DND-41 (cell line): Measurements from ENCODE around the gene USP5.
A peak's percentile ranks its signal among the peaks of the same experiment; 100 is the strongest.

Experiments
- ATAC-seq: fragments of 200-7000 bp; cut with Tn5 transposase; 3 replicates; pipeline ENCODE4 v1.9.1; 2021; ENCODE audit warnings: low read depth; ENCODE audit not compliant: insufficient read depth
- DNase-seq: peaks from one replicate; pipeline ENCODE4 v3.0.0-alpha.2; 2020
- H2AFZ ChIP-seq: 2 replicates; pipeline ENCODE4 v1.6.0; 2012; ENCODE audit warnings: low read depth, low read length
- H3K27ac ChIP-seq: 2 replicates; pipeline ENCODE4 v1.5.1; 2012; ENCODE audit warnings: low read length, inconsistent platforms
- H3K27me3 ChIP-seq: fragments of 200-600 bp; sonication (generic); 2 replicates; pipeline ENCODE4 v1.6.0; 2012; ENCODE audit warnings: low read length, mild to moderate bottlenecking, inconsistent platforms; ENCODE audit not compliant: insufficient read depth, poor library complexity
- H3K36me3 ChIP-seq: 2 replicates; pipeline ENCODE4 v1.5.1; 2012; ENCODE audit warnings: low read length, inconsistent platforms; ENCODE audit not compliant: insufficient read depth
- H3K4me1 ChIP-seq: 2 replicates; pipeline ENCODE4 v1.5.1; 2012; ENCODE audit warnings: mild to moderate bottlenecking, low read length; ENCODE audit not compliant: insufficient read depth
- H3K4me2 ChIP-seq: 2 replicates; pipeline ENCODE4 v1.6.0; 2012; ENCODE audit warnings: mild to moderate bottlenecking, moderate library complexity, low read length, inconsistent platforms; ENCODE audit not compliant: insufficient read depth
- H3K4me3 ChIP-seq, 2 experiments: fragments of 200-600 bp in 1 of 2; shearing (Covaris generic) in 1 of 2; 2 replicates each; pipeline ENCODE4 v1.5.1; 2012 to 2016; ENCODE audit warnings: inconsistent platforms in 2 of 2, low read length in 2 of 2, mild to moderate bottlenecking in 2 of 2, low read depth in 1 of 2, moderate library complexity in 1 of 2
- H3K79me2 ChIP-seq: 2 replicates; pipeline ENCODE4 v1.6.0; 2012; ENCODE audit warnings: low read length, inconsistent platforms; ENCODE audit not compliant: insufficient read depth
- H3K9ac ChIP-seq: 2 replicates; pipeline ENCODE4 v1.6.0; 2012; ENCODE audit warnings: low read depth, mild to moderate bottlenecking, inconsistent platforms, low read length, moderate library complexity
- H3K9me3 ChIP-seq: 2 replicates; pipeline ENCODE4 v1.5.1; 2012; ENCODE audit warnings: low read length, moderate library complexity, mild to moderate bottlenecking, inconsistent platforms; ENCODE audit not compliant: insufficient read depth, severe bottlenecking
- H4K20me1 ChIP-seq: 2 replicates; pipeline ENCODE4 v1.6.0; 2012; ENCODE audit warnings: low read length; ENCODE audit not compliant: insufficient read depth
- CTCF ChIP-seq: IDR thresholded peaks from 2 replicates; pipeline ENCODE4 v1.5.1; 2012; ENCODE audit warnings: borderline replicate concordance, low read length, moderate library complexity, mild to moderate bottlenecking; ENCODE audit not compliant: poor library complexity, severe bottlenecking; ENCODE audit errors: extremely low read depth
- EZH2 ChIP-seq: IDR thresholded peaks from 3 replicates; pipeline ENCODE4 v1.6.1; 2012; ENCODE audit warnings: borderline replicate concordance, low read depth, mild to moderate bottlenecking, moderate library complexity, low read length, inconsistent platforms; ENCODE audit not compliant: severe bottlenecking

Gene USP5

GRCh38 chr12:6851921-6852650 is at the start of gene USP5:
Gene USP5, plus strand, starts transcription at chr12:6852150. Its CDS starts 30 bp downstream, at chr12:6852180.
- peak within 1 kb of the TSS; percentile 92 for H2AFZ ChIP-seq
- peak within 1 kb of the TSS; percentile 81 for H3K9ac ChIP-seq
- ATAC-seq = peak; percentile 80
- H3K9me3 ChIP-seq = no peaks in the 10 kb centered on the region
- TF ChIP-seq EZH2 = no peak
- no peak for TF ChIP-seq CTCF
- H4K20me1 ChIP-seq = peaks cover 32% of the 10 kb centered on the region
- peak; percentile 99 for DNase-seq
- peaks cover 59% of the 10 kb centered on the region for H3K79me2 ChIP-seq
- no peaks in the 10 kb centered on the region for H3K27me3 ChIP-seq
- H3K4me3 ChIP-seq = peak within 1 kb of the TSS; percentile 73 to 87
- peak within 1 kb of the TSS; percentile 95 for H3K4me2 ChIP-seq
- H3K27ac ChIP-seq = peak within 1 kb of the TSS; percentile 99
- peaks cover 37% of the 10 kb centered on the region for H3K4me1 ChIP-seq
- H3K36me3 ChIP-seq = peaks cover 69% of the 10 kb centered on the region

- Histone ChIP-seq H3K4me3 (no peak overlapping the region), H4K20me1 (no peaks in the 10 kb centered on the region), H3K27me3 (no peaks in the 10 kb centered on the region), H3K4me1 (no peaks in the 10 kb centered on the region), H3K79me2 (no peaks in the 10 kb centered on the region), H3K9ac (no peak overlapping the region), H2AFZ (no peak overlapping the region), H3K27ac (no peak overlapping the region), H3K9me3 (no peaks in the 10 kb centered on the region), H3K36me3 (no peaks in the 10 kb centered on the region), H3K4me2 (no peak overlapping the region)
- DNase-seq = no peak
- ATAC-seq = no peak
- TF ChIP-seq EZH2 (no peak), CTCF (no peak)
Observed at GRCh38 chr12:6807170-6807569, 44.8 kb upstream of the USP5 start.

GRCh38 chr12:6809056-6809455 is 42.9 kb upstream of the USP5 start:
- Histone ChIP-seq H2AFZ (no peak overlapping the region), H3K9ac (no peak overlapping the region), H3K4me3 (no peak overlapping the region), H3K27ac (no peak overlapping the region), H3K9me3 (no peaks in the 10 kb centered on the region), H3K4me1 (no peaks in the 10 kb centered on the region), H3K27me3 (peaks cover 2% of the 10 kb centered on the region), H3K4me2 (no peak overlapping the region), H3K79me2 (no peaks in the 10 kb centered on the region), H4K20me1 (no peaks in the 10 kb centered on the region), H3K36me3 (no peaks in the 10 kb centered on the region)
- TF ChIP-seq EZH2 (no peak), CTCF (no peak)
- DNase-seq (no peak), ATAC-seq (no peak)
